Activated CD8-positive, alpha-beta memory T cell treated with anti-CD3 and anti-CD28 coated beads, Interleukin-2, amount 50 U/mL, for 1 hour (primary cell): ENCODE results near the gene CAV3.

ENCODE experiments used
- DNase-seq: peaks from one replicate; pipeline ENCODE4 v3.0.0-alpha.2; 2020; ENCODE audit errors: extremely low read depth

Gene CAV3

DNA sequence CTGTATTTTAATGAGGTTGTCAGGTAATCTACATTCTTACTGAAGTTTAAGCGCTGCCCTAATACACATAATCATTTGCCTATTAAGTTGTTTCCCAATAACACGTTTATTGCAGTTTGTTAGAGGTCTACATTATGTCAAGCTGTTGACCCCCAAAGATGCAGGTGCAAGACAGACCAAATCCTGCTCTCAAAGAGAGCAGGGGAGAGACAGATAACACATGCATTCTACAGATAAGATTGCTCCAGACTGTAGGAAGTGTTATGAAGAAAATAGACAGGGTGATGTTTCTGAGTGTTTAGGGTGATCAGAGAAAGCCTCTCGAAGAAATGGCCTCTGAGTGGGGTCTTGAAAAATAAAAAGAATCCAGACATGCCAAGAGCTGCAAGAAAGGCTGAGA lies 60.6 kb downstream of the CAV3 start:
- no peak for DNase-seq
